Keratinocyte (primary cell): ENCODE measurements around the gene ACAP2. TPM values are rescaled to one million over a fixed set of nuclear protein-coding genes. Genes with fewer than 3 reads are reported as not detected.

ENCODE experiments used
- DNase-seq: peaks from one replicate; pipeline ENCODE4 v3.0.0-alpha.2; 2011; ENCODE audit warnings: low read depth, missing footprints, low spot score
- FAIRE-seq: peaks from 2 replicates; lab custom pipeline; 2011; peaks lifted over from hg19 to GRCh38; lab: Jason Lieb, UNC
- H2AFZ ChIP-seq: 2 replicates; pipeline ENCODE4 v1.6.0; 2012; ENCODE audit warnings: low read length, control low read depth, inconsistent platforms; ENCODE audit not compliant: control insufficient read depth
- H3K27ac ChIP-seq: 2 replicates; pipeline ENCODE4 v1.5.1; 2011; ENCODE audit warnings: low read length; ENCODE audit not compliant: control insufficient read depth, insufficient read depth
- H3K27me3 ChIP-seq: 3 replicates; pipeline ENCODE4 v1.6.0; 2011; ENCODE audit warnings: low read length; ENCODE audit not compliant: control insufficient read depth, insufficient read depth; ENCODE audit errors: extremely low read depth
- H3K36me3 ChIP-seq, 2 experiments: 2 replicates in 1 of 2; 3 replicates in 1 of 2; pipeline ENCODE4 v1.5.1; 2011; ENCODE audit warnings: low read length in 2 of 2, mild to moderate bottlenecking in 1 of 2; ENCODE audit not compliant: control insufficient read depth in 2 of 2, insufficient read depth in 2 of 2; ENCODE audit errors: extremely low read depth in 1 of 2
- H3K4me1 ChIP-seq: 3 replicates; pipeline ENCODE4 v1.5.1; 2011; ENCODE audit warnings: low read length; ENCODE audit not compliant: control insufficient read depth, insufficient read depth; ENCODE audit errors: extremely low read depth
- H3K4me2 ChIP-seq: 3 replicates; pipeline ENCODE4 v1.6.0; 2011; ENCODE audit warnings: low read depth, low read length; ENCODE audit not compliant: control insufficient read depth, insufficient read depth; ENCODE audit errors: extremely low read depth
- H3K4me3 ChIP-seq, 3 experiments: fragments of 200-600 bp in 1 of 3; sonication (generic) in 1 of 3; 2 replicates in 2 of 3; 3 replicates in 1 of 3; pipeline ENCODE4 v1.5.1; 2011 to 2016; ENCODE audit warnings: low read length in 3 of 3, mild to moderate bottlenecking in 3 of 3, control low read depth in 2 of 3, inconsistent platforms in 1 of 3, low read depth in 1 of 3, mixed read lengths in 1 of 3, mixed run types in 1 of 3, moderate library complexity in 1 of 3; ENCODE audit not compliant: control insufficient read depth in 2 of 3, insufficient read depth in 2 of 3; ENCODE audit errors: extremely low read depth in 1 of 3
- H3K79me2 ChIP-seq: 2 replicates; pipeline ENCODE4 v1.6.0; 2012; ENCODE audit warnings: low read length; ENCODE audit not compliant: control insufficient read depth, insufficient read depth
- H3K9ac ChIP-seq: 3 replicates; pipeline ENCODE4 v1.6.0; 2011; ENCODE audit warnings: low read length; ENCODE audit not compliant: control insufficient read depth, insufficient read depth; ENCODE audit errors: extremely low read depth
- H3K9me1 ChIP-seq: 3 replicates; pipeline ENCODE4 v1.6.0; 2011; ENCODE audit warnings: low read length; ENCODE audit not compliant: control insufficient read depth, insufficient read depth; ENCODE audit errors: extremely low read depth
- H3K9me3 ChIP-seq: 2 replicates; pipeline ENCODE4 v1.5.1; 2012; ENCODE audit warnings: low read depth, low read length; ENCODE audit not compliant: control insufficient read depth
- H4K20me1 ChIP-seq: 3 replicates; pipeline ENCODE4 v1.6.0; 2011; ENCODE audit warnings: low read length; ENCODE audit not compliant: control insufficient read depth, insufficient read depth; ENCODE audit errors: extremely low read depth
- CTCF ChIP-seq, 3 experiments: IDR thresholded peaks in 1 of 3; conservative IDR thresholded peaks in 1 of 3; optimal IDR thresholded peaks in 1 of 3; 2 replicates in 2 of 3; 3 replicates in 1 of 3; pipeline versions ENCODE3 to v1.5.1; 2011; ENCODE audit warnings: low read length in 3 of 3, mild to moderate bottlenecking in 3 of 3, moderate library complexity in 2 of 3, control low read depth in 1 of 3, inconsistent platforms in 1 of 3; ENCODE audit not compliant: insufficient read depth in 2 of 3; ENCODE audit errors: extremely low read depth in 1 of 3
- EZH2 ChIP-seq: IDR thresholded peaks from one replicate; pipeline ENCODE4 v1.6.1; 2012; ENCODE audit warnings: inconsistent platforms, mild to moderate bottlenecking, low read length, moderate library complexity
- dilution Hi-C: fragments of 300-500 bp; cut with MboI; formaldehyde crosslinking; loops from one replicate; pipeline ENCODE4 v1.7.0; 2020; ENCODE audit warnings: low sequenced_read_pairs; ENCODE audit not compliant: extremely low pct_ligation_motif_present
- polyA plus RNA-seq, 5 experiments: library from polyadenylated mRNA; depleted of rRNA in 3 of 5; stranded (reverse) in 3 of 5; stranded (forward) in 1 of 5; unstranded in 1 of 5; fragments of >200 nt; gene quantifications; 1 replicate in 1 of 5; 2 replicates in 3 of 5; 3 replicates in 1 of 5; pipeline versions ENCODE4 v1.2.1 to v1.2.3, GENCODE V29; 2011 to 2012; ENCODE audit warnings: missing spikeins in 2 of 5, low read depth in 1 of 5, low replicate concordance in 1 of 5

The ACAP2 gene
- polyA plus RNA-seq, 1 donor (not counting 4 experiments of a cell fraction or from before 2014, with no cell fraction given), result 23.5 TPM

- FAIRE-seq, result no peak
- H3K9me1 ChIP-seq, result no peaks in the 10 kb centered on the region
- no peak overlapping the region for H3K4me3 ChIP-seq
- dilution Hi-C loops, result no loop called here
- H3K36me3 ChIP-seq, result peaks cover 0 to 2% of the 10 kb centered on the region in 2 experiments
- no peak overlapping the region for H3K4me2 ChIP-seq
- DNase-seq, result no peak
- H3K27me3 ChIP-seq, result no peaks in the 10 kb centered on the region
- no peaks in the 10 kb centered on the region for H4K20me1 ChIP-seq
- H3K27ac ChIP-seq, result no peak overlapping the region
- TF ChIP-seq CTCF (optimal IDR thresholded peaks at IDR 0.05 in 1 of 3, IDR thresholded peaks at IDR 0.05 in 1 of 3, conservative IDR thresholded peaks at IDR 0.05 in 1 of 3; ENCODE audit: extremely low read depth in 1 of 3, insufficient read depth in 2 of 3, low read length in 3 of 3) (no peak), EZH2 (no peak)
- H3K79me2 ChIP-seq, result peaks cover 8% of the 10 kb centered on the region
- no peak overlapping the region for H3K9ac ChIP-seq
- H3K4me1 ChIP-seq, result peaks cover 4% of the 10 kb centered on the region
- H2AFZ ChIP-seq, result no peak overlapping the region
- no peaks in the 10 kb centered on the region for H3K9me3 ChIP-seq
Observed at GRCh38 chr3:195254454-195255175, 188.2 kb downstream of the ACAP2 start.

DNA sequence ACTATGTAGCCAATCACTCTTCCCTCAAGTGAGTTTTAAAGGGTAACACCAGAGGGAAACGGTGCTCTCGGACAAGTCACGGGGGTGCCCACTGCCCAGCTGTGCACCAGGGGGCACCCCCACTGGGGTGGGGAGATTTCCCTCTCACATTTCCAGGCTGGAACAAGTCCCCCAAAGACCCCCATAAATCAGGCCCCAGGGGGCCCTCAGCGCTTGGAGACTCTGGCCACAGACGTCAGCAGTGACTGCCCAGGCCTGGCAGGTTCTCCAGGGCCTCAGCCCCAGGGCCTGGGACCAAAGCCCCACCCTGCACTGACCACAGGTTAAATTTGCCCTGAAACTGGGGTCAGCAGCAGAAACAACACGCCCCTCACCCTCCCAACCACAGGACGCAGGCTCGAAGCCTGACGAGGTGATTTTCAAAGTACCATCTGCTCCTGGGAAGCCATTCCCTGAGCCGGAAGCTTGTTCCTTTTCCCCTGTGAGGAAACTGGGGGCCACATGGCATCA lies 188.8 kb downstream of the ACAP2 start:
- H3K79me2 ChIP-seq, result peaks cover 10% of the 10 kb centered on the region
- no peak overlapping the region for H3K4me2 ChIP-seq
- H3K9me1 ChIP-seq, result no peaks in the 10 kb centered on the region
- no peak overlapping the region for H2AFZ ChIP-seq
- H3K27me3 ChIP-seq, result no peaks in the 10 kb centered on the region
- FAIRE-seq (no peak), DNase-seq (no peak)
- no peaks in the 10 kb centered on the region for H3K9me3 ChIP-seq
- no peaks in the 10 kb centered on the region for H3K4me1 ChIP-seq
- no peak overlapping the region for H3K27ac ChIP-seq
- TF ChIP-seq EZH2 (no peak), CTCF (optimal IDR thresholded peaks at IDR 0.05 in 1 of 3, IDR thresholded peaks at IDR 0.05 in 1 of 3, conservative IDR thresholded peaks at IDR 0.05 in 1 of 3; ENCODE audit: extremely low read depth in 1 of 3, insufficient read depth in 2 of 3, low read length in 3 of 3) (no peak)
- peaks cover 0 to 2% of the 10 kb centered on the region in 2 experiments for H3K36me3 ChIP-seq
- H4K20me1 ChIP-seq, result no peaks in the 10 kb centered on the region
- H3K4me3 ChIP-seq, result no peak overlapping the region
- no peak overlapping the region for H3K9ac ChIP-seq
- dilution Hi-C loops, result no loop called here
